ENCODE measurements around the gene TNFSF13.

DNA sequence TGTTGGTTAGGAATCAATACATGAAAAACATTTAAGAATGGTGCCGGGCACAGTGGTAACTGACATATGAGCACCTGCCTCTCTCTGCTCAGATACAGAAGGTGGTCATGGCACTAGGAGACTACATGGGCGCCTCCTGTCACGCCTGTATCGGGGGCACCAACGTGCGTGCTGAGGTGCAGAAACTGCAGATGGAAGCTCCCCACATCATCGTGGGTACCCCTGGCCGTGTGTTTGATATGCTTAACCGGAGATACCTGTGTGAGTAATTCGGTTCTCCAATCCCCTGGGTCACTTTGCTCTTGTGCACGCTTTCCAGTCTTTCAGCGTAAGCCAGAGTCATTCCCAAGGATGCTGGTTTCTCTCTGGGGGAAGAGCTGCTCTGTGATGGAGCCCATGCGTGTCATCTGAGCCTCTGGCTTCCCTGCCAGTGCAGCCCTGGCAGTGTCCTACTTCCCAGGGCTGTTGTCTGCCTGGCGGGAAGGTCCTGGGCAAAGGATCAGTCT, 17.9 kb downstream of the TNFSF13 start:
- TF ChIP-seq, protein P1, sequence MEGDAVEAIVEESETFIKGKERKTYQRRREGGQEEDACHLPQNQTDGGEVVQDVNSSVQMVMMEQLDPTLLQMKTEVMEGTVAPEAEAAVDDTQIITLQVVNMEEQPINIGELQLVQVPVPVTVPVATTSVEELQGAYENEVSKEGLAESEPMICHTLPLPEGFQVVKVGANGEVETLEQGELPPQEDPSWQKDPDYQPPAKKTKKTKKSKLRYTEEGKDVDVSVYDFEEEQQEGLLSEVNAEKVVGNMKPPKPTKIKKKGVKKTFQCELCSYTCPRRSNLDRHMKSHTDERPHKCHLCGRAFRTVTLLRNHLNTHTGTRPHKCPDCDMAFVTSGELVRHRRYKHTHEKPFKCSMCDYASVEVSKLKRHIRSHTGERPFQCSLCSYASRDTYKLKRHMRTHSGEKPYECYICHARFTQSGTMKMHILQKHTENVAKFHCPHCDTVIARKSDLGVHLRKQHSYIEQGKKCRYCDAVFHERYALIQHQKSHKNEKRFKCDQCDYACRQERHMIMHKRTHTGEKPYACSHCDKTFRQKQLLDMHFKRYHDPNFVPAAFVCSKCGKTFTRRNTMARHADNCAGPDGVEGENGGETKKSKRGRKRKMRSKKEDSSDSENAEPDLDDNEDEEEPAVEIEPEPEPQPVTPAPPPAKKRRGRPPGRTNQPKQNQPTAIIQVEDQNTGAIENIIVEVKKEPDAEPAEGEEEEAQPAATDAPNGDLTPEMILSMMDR (conservative IDR thresholded peaks at IDR 0.05): no peak
- no peak for TF ChIP-seq EZH2 (IDR thresholded peaks at IDR 0.05; ENCODE audit: low read depth)

Data from PC-9 (cell line).